Stimulated activated CD4-positive, alpha-beta T cell treated with anti-CD3 and anti-CD28 coated beads, Interleukin-4, amount 100 ng/mL, for 48 hours (primary cell): ENCODE results near the gene RBFA.
A peak's percentile ranks its signal among the peaks of the same experiment; 100 is the strongest.

Experiments
- DNase-seq, 2 donors: peaks; one replicate each; pipeline ENCODE4 v3.0.0-alpha.2; 2020; ENCODE audit warnings: low read depth in 2 of 2

Gene RBFA

GRCh38 chr18:80029690-80030089 is 4.5 kb upstream of the RBFA start:
- no peak for DNase-seq

GRCh38 chr18:80033181-80034067 is 810 bp upstream of the RBFA start:
- DNase-seq: peak in 1 of 2 donors; percentile 41

GRCh38 chr18:80034852-80035406 is 695 bp downstream of the RBFA start:
- DNase-seq: no peak

- no peak for DNase-seq
These were observed 1.8 kb downstream of the RBFA start for GRCh38 chr18:80035997-80036396.

- no peak for DNase-seq
These were observed 3.1 kb downstream of the RBFA start for GRCh38 chr18:80037300-80037699.

- DNase-seq: no peak
These were observed 3.8 kb downstream of the RBFA start for GRCh38 chr18:80037869-80038630.

- no peak for DNase-seq
These were observed 6.3 kb downstream of the RBFA start for GRCh38 chr18:80040515-80040914.

- DNase-seq: no peak
These were observed 7.2 kb downstream of the RBFA start for GRCh38 chr18:80041424-80041823.

GRCh38 chr18:80042785-80043184 is 8.6 kb downstream of the RBFA start:
- DNase-seq: no peak

GRCh38 chr18:80044072-80044471 is 9.8 kb downstream of the RBFA start:
- no peak for DNase-seq

GRCh38 chr18:80046011-80046410 is 11.8 kb downstream of the RBFA start:
- DNase-seq: no peak

GRCh38 chr18:80046431-80046830 is 12.2 kb downstream of the RBFA start:
- no peak for DNase-seq

GRCh38 chr18:80046961-80047541 is 12.8 kb downstream of the RBFA start:
- no peak for DNase-seq

- DNase-seq: no peak
These were observed 16.6 kb downstream of the RBFA start for GRCh38 chr18:80050797-80051196.

- DNase-seq: no peak
These were observed 21.9 kb downstream of the RBFA start for GRCh38 chr18:80056095-80056494.

- no peak for DNase-seq
These were observed 25.7 kb downstream of the RBFA start for GRCh38 chr18:80059945-80060344.

- no peak for DNase-seq
These were observed 31.5 kb downstream of the RBFA start for GRCh38 chr18:80065705-80066104.

GRCh38 chr18:80067321-80067720 is 33.1 kb downstream of the RBFA start:
- no peak for DNase-seq

- no peak for DNase-seq
These were observed 33.7 kb downstream of the RBFA start for GRCh38 chr18:80067897-80068296.

- DNase-seq: no peak
These were observed 34.5 kb downstream of the RBFA start for GRCh38 chr18:80068571-80069272.

GRCh38 chr18:80070825-80071224 is 36.6 kb downstream of the RBFA start:
- DNase-seq: no peak

GRCh38 chr18:80074183-80074582 is 39.9 kb downstream of the RBFA start:
- no peak for DNase-seq
